RWPE2 (cell line): Measurements from ENCODE around the gene AGTRAP.

ENCODE experiments used
- ATAC-seq: fragments of 200-7000 bp; cut with Tn5 transposase; 3 replicates; pipeline ENCODE4 v1.9.1; 2021; ENCODE audit warnings: low read depth
- DNase-seq: peaks from one replicate; pipeline ENCODE4 v3.0.0-alpha.2; 2020; ENCODE audit warnings: low spot score
- H3K27ac ChIP-seq: fragments of 450-650 bp; 2 replicates; pipeline ENCODE4 v1.5.1; 2017; ENCODE audit warnings: mild to moderate bottlenecking; ENCODE audit not compliant: poor library complexity, severe bottlenecking
- H3K27me3 ChIP-seq: fragments of 250-450 bp; sonication (Bioruptor Pico); 2 replicates; pipeline ENCODE4 v1.5.1; 2021; ENCODE audit warnings: mild to moderate bottlenecking, moderate library complexity; ENCODE audit not compliant: insufficient read depth, poor library complexity, severe bottlenecking
- H3K36me3 ChIP-seq: fragments of 250-450 bp; sonication (Bioruptor Pico); 2 replicates; pipeline ENCODE4 v1.5.1; 2020; ENCODE audit warnings: low read depth, mild to moderate bottlenecking, moderate library complexity
- H3K4me1 ChIP-seq: fragments of 250-450 bp; sonication (Bioruptor Pico); 2 replicates; pipeline ENCODE4 v1.5.1; 2021; ENCODE audit warnings: mild to moderate bottlenecking, moderate library complexity; ENCODE audit not compliant: insufficient read depth, poor library complexity, severe bottlenecking
- H3K4me3 ChIP-seq: fragments of 250-450 bp; sonication (Bioruptor Pico); 2 replicates; pipeline ENCODE4 v1.5.1; 2021; ENCODE audit warnings: mild to moderate bottlenecking, moderate library complexity; ENCODE audit not compliant: severe bottlenecking
- H3K9me3 ChIP-seq: fragments of 250-450 bp; sonication (Bioruptor Pico); 2 replicates; pipeline ENCODE4 v1.5.1; 2021; ENCODE audit warnings: mild to moderate bottlenecking, moderate library complexity; ENCODE audit not compliant: severe bottlenecking
- TF ChIP-seq, protein P1 (sequence below): fragments of 450-650 bp; IDR thresholded peaks from one replicate; pipeline ENCODE4 v1.5.1; 2017; ENCODE audit warnings: mild to moderate bottlenecking, moderate library complexity; ENCODE audit not compliant: poor library complexity, severe bottlenecking

The AGTRAP gene, protein sequence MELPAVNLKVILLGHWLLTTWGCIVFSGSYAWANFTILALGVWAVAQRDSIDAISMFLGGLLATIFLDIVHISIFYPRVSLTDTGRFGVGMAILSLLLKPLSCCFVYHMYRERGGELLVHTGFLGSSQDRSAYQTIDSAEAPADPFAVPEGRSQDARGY

GRCh38 chr1:11735854-11736745, at the start of gene AGTRAP:
Gene AGTRAP (plus strand): TSS chr1:11736136. CDS start chr1:11736209, 73 bp downstream.
- 0 out of 2 replicates have a peak, but pooled peaks cover 4% of the 10 kb centered on the region for H3K36me3 ChIP-seq
- peak; percentile 60 for ATAC-seq
- TF ChIP-seq, protein P1, sequence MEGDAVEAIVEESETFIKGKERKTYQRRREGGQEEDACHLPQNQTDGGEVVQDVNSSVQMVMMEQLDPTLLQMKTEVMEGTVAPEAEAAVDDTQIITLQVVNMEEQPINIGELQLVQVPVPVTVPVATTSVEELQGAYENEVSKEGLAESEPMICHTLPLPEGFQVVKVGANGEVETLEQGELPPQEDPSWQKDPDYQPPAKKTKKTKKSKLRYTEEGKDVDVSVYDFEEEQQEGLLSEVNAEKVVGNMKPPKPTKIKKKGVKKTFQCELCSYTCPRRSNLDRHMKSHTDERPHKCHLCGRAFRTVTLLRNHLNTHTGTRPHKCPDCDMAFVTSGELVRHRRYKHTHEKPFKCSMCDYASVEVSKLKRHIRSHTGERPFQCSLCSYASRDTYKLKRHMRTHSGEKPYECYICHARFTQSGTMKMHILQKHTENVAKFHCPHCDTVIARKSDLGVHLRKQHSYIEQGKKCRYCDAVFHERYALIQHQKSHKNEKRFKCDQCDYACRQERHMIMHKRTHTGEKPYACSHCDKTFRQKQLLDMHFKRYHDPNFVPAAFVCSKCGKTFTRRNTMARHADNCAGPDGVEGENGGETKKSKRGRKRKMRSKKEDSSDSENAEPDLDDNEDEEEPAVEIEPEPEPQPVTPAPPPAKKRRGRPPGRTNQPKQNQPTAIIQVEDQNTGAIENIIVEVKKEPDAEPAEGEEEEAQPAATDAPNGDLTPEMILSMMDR = no peak

GRCh38 chr1:11688506-11688905, 47.4 kb upstream of the AGTRAP start:
- Histone ChIP-seq H3K27ac (no peak overlapping the region), H3K27me3 (peaks cover 29% of the 10 kb centered on the region), H3K4me3 (no peak overlapping the region), H3K36me3 (no peaks in the 10 kb centered on the region), H3K9me3 (no peaks in the 10 kb centered on the region), H3K4me1 (peaks cover 6% of the 10 kb centered on the region)
- TF ChIP-seq, protein P1 = no peak
- no peak for DNase-seq
- ATAC-seq = no peak

More at GRCh38 chr1:11735854-11736745, at the start of gene AGTRAP:
- Histone ChIP-seq H3K4me1 (peaks cover 30% of the 10 kb centered on the region), H3K9me3 (no peaks in the 10 kb centered on the region), H3K4me3 (peak within 1 kb of the TSS; percentile 87), H3K27ac (peak within 1 kb of the TSS; percentile 95), H3K27me3 (no peaks in the 10 kb centered on the region)
- DNase-seq = peak; percentile 92

- Histone ChIP-seq H3K36me3 (no peaks in the 10 kb centered on the region), H3K27ac (no peak overlapping the region), H3K9me3 (no peaks in the 10 kb centered on the region), H3K4me3 (peak overlapping the region; percentile 38), H3K27me3 (peaks cover 29% of the 10 kb centered on the region), H3K4me1 (peaks cover 6% of the 10 kb centered on the region)
- ATAC-seq (no peak), DNase-seq (no peak)
- TF ChIP-seq, protein P1 = no peak
These were observed 45.3 kb upstream of the AGTRAP start for GRCh38 chr1:11690397-11691301.

DNA sequence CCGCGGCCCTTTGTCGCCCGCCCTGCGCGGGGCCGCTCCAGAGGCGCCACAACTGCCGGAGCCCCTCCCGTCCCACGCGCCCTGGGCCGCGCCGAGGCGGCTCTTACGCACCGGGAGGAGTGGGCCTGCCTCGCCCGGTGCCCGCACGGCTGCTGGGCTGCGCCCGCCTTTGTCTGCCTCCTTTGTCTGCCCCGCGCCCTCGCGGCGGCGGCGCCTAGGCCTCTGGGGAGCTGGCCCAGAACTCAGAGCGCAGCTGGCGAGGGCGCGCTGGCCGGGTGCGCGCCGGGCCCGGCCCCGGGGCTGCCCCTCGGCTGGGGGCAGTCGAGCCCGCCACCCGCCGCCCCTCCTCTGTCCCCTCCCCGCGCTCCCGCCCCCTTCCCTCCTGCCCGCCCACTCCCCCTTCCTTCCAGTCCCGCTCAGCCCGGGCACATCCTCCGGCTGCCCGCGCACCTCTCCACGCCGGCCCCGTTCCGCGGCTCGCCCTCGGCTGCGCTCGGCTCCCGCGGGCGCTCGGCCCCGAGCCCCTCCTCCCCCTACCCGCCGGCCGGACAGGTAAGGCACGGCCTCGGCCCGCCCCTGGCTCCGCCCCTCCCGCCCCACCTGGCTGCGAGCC, 44.5 kb upstream of the AGTRAP start, which contains the start of gene DRAXIN:
Gene DRAXIN, plus strand, starts transcription at position 409 of the 613 bp plus-strand sequence. CDS start 14,549 bp downstream, outside the sequence.
- TF ChIP-seq, protein P1 = no peak
- H3K36me3 ChIP-seq = no peaks in the 10 kb centered on the region
- H3K4me3 ChIP-seq = peak within 1 kb of the TSS; percentile 38
- ATAC-seq (peak; percentile 55), DNase-seq (no peak)
- peaks cover 6% of the 10 kb centered on the region for H3K4me1 ChIP-seq
- peaks cover 29% of the 10 kb centered on the region for H3K27me3 ChIP-seq
- H3K9me3 ChIP-seq = no peaks in the 10 kb centered on the region
- H3K27ac ChIP-seq = no peak within 1 kb of the TSS
